GM12891 (cell line): ENCODE measurements around the gene PER2.

Source experiments
- POLR2A ChIP-seq: IDR thresholded peaks from 2 replicates; pipeline ENCODE4 v1.6.1; 2011; ENCODE audit warnings: low read depth, low read length, control low read depth
- POLR2AphosphoS5 ChIP-seq: IDR thresholded peaks from 2 replicates; pipeline ENCODE4 v1.6.1; 2011; ENCODE audit warnings: low read depth, low read length, control low read depth
- POU2F2 ChIP-seq: IDR thresholded peaks from 2 replicates; pipeline ENCODE4 v1.6.1; 2011; ENCODE audit warnings: low read depth, mild to moderate bottlenecking, control low read depth, low read length, moderate library complexity
- SPI1 ChIP-seq: IDR thresholded peaks from 2 replicates; pipeline ENCODE4 v1.6.1; 2011; ENCODE audit warnings: low read depth, low read length, control low read depth
- TAF1 ChIP-seq: IDR thresholded peaks from 2 replicates; pipeline ENCODE4 v1.6.1; 2011; ENCODE audit warnings: low read depth, low read length, control low read depth

GRCh38 chr2:238238311-238238765 lies 50.1 kb downstream of the PER2 start:
- TF ChIP-seq POLR2AphosphoS5 (no peak), POLR2A (no peak), SPI1 (no peak), TAF1 (no peak), POU2F2 (no peak)
